HepG2 (cell line): ENCODE measurements around the gene ERCC6. TPM values are rescaled to one million over a fixed set of nuclear protein-coding genes. Genes with fewer than 3 reads are reported as not detected.

ENCODE experiments used
- AFF4 ChIP-seq: sonication (generic); formaldehyde crosslinking; IDR thresholded peaks from 2 replicates; pipeline ENCODE4 v1.4.0; 2020; ENCODE audit warnings: missing genetic modification reagents
- ATF2 ChIP-seq: sonication (generic); formaldehyde crosslinking; IDR thresholded peaks from 2 replicates; pipeline ENCODE4 v1.4.0; 2020; ENCODE audit warnings: missing genetic modification reagents
- CBX2 ChIP-seq, 2 experiments: fragments of 200-600 bp in 1 of 2; sonication (generic); formaldehyde crosslinking in 1 of 2; IDR thresholded peaks; 2 replicates each; pipeline versions ENCODE4 v1.7.0 to v1.8.1; 2018 to 2022; ENCODE audit warnings: low read depth in 2 of 2, low read length in 1 of 2, mild to moderate bottlenecking in 1 of 2, missing genetic modification reagents in 1 of 2
- DR1 ChIP-seq: sonication (generic); formaldehyde crosslinking; IDR thresholded peaks from 2 replicates; pipeline ENCODE4 v1.8.0; 2021; ENCODE audit warnings: mild to moderate bottlenecking, missing genetic modification reagents, inconsistent platforms
- GTF2F1 ChIP-seq: fragments of 150-350 bp; IDR thresholded peaks from 2 replicates; pipeline ENCODE4 v1.6.1; 2014; ENCODE audit warnings: low read length
- KDM5A ChIP-seq: fragments of 200-600 bp; sonication (generic); IDR thresholded peaks from 2 replicates; pipeline ENCODE4 v1.7.0; 2018; ENCODE audit warnings: antibody characterized with exemption, mild to moderate bottlenecking, low read length, borderline replicate concordance
- MLX ChIP-seq: IDR thresholded peaks from 2 replicates; pipeline ENCODE4 v1.6.1; 2016
- MLXIP ChIP-seq: sonication (generic); formaldehyde crosslinking; IDR thresholded peaks from 2 replicates; pipeline ENCODE4 v1.9.0; 2021; ENCODE audit warnings: missing genetic modification reagents, borderline replicate concordance
- NBN ChIP-seq: fragments of 450-650 bp; conservative IDR thresholded peaks from 2 replicates; pipeline ENCODE4 v1.6.1; 2017
- NCOR1 ChIP-seq: fragments of 200-600 bp; sonication (generic); IDR thresholded peaks from 2 replicates; pipeline ENCODE4 v1.7.0; 2017; ENCODE audit warnings: antibody characterized with exemption, low read length, borderline replicate concordance
- POLR2G ChIP-seq: fragments of 200-400 bp; formaldehyde crosslinking; IDR thresholded peaks from 2 replicates; pipeline ENCODE4 v1.6.1; 2018; ENCODE audit warnings: mild to moderate bottlenecking, low read depth, low read length, moderate library complexity
- SMAD9 ChIP-seq: sonication (generic); formaldehyde crosslinking; IDR thresholded peaks from 2 replicates; pipeline ENCODE4 v1.5.1; 2020; ENCODE audit warnings: mild to moderate bottlenecking, missing genetic modification reagents
- TGIF2 ChIP-seq: IDR thresholded peaks from 2 replicates; pipeline ENCODE4 v1.6.1; 2016; ENCODE audit warnings: control low read depth, missing compliant biosample characterization
- ZNF282 ChIP-seq: fragments of 450-650 bp; IDR thresholded peaks from 2 replicates; pipeline ENCODE4 v1.6.1; 2018; ENCODE audit not compliant: partially characterized antibody
- ZNF34 ChIP-seq: sonication (generic); formaldehyde crosslinking; IDR thresholded peaks from 2 replicates; pipeline ENCODE4 v1.4.0; 2020; ENCODE audit warnings: mild to moderate bottlenecking, missing genetic modification reagents, borderline replicate concordance
- ZNF556 ChIP-seq: sonication (generic); formaldehyde crosslinking; IDR thresholded peaks from 2 replicates; pipeline ENCODE4 v1.4.0; 2020; ENCODE audit warnings: mild to moderate bottlenecking, missing genetic modification reagents, borderline replicate concordance
- ZNF605 ChIP-seq: sonication (generic); formaldehyde crosslinking; IDR thresholded peaks from 2 replicates; pipeline ENCODE4 v1.8.0; 2022; ENCODE audit warnings: mild to moderate bottlenecking, missing genetic modification reagents
- ZNF709 ChIP-seq: sonication (generic); formaldehyde crosslinking; IDR thresholded peaks from 2 replicates; pipeline ENCODE4 v1.5.0; 2020; ENCODE audit warnings: mild to moderate bottlenecking, missing genetic modification reagents
- ZNF740 ChIP-seq: sonication (generic); formaldehyde crosslinking; IDR thresholded peaks from 2 replicates; pipeline ENCODE4 v1.4.0; 2020; ENCODE audit warnings: missing genetic modification reagents
- polyA plus RNA-seq, 8 experiments: library from polyadenylated mRNA; depleted of rRNA in 3 of 8; stranded (reverse) in 7 of 8; unstranded in 1 of 8; fragments of >200 nt; fragmentation: Illumina TruSeq in 4 of 8; extraction: Trizol in 4 of 8; gene quantifications; 2 replicates each; pipeline versions ENCODE4 v1.2.1 to v1.2.3, GENCODE V29; 2011 to 2016; ENCODE audit warnings: low read depth in 4 of 8, missing spikeins in 1 of 8, mixed read lengths in 1 of 8; ENCODE audit not compliant: insufficient read depth in 1 of 8
- total RNA-seq, 5 experiments: library from RNA; depleted of rRNA; stranded (reverse); fragments of >200 nt; fragmentation: Illumina TruSeq; extraction: Trizol; gene quantifications; 2 replicates each; pipeline ENCODE4 v1.2.3, GENCODE V29; 2016; ENCODE audit warnings: low read depth in 1 of 5

Gene ERCC6
- total and polyA plus RNA-seq, 2 of the 13 experiments (the other 11 are each of a cell fraction or from before 2014, with no cell fraction given), result 5.1 to 9.8 TPM

GRCh38 chr10:49538381-49539319 lies at the start of gene ERCC6 (continued):
- TF ChIP-seq ZNF740 (no peak; the same call in 1 of the 2 replicates), ZNF709 (CRISPR knock-in tag) (0 out of 2 replicates have a peak, but pooled peaks have one; percentile 60), ZNF556 (CRISPR knock-in tag) (peak; percentile 44; the same call in 1 of the 2 replicates), AFF4 (CRISPR knock-in tag) (no peak), ATF2 (CRISPR knock-in tag) (no peak), GTF2F1 (no peak), ZNF605 (CRISPR knock-in tag) (peak; percentile 60), CBX2 (IDR thresholded peaks at IDR 0.05; ENCODE audit: low read depth, low read length) (no peak), CBX2 (CRISPR knock-in tag; IDR thresholded peaks at IDR 0.05; ENCODE audit: low read depth) (0 out of 2 replicates have a peak, but pooled peaks have one; percentile 48), MLX (CRISPR knock-in tag) (no peak; the same call in 1 of the 2 replicates), NCOR1 (no peak), POLR2G (peak; percentile 91), TGIF2 (CRISPR knock-in tag) (peak; percentile 70; the same call in 1 of the 2 replicates), ZNF282 (no peak), SMAD9 (peak; percentile 30; the same call in 1 of the 2 replicates), ZNF34 (no peak), DR1 (CRISPR knock-in tag) (peak; percentile 73), NBN (no peak), KDM5A (peak; percentile 73), MLXIP (CRISPR knock-in tag) (no peak)
